Activated CD4-positive, alpha-beta T cell treated with anti-CD3 and anti-CD28 coated beads, Interleukin-2, amount 50 U/mL, for 4 hours (primary cell): ENCODE measurements around the gene CTDP1.
"Not testable (repeated sequence)": the region's sequence is repeated elsewhere in the genome, so short reads cannot be mapped to it uniquely, and the experiment has no call there.

ENCODE experiments used
- DNase-seq, 2 experiments: peaks; one replicate each; pipeline ENCODE4 v3.0.0-alpha.2; 2020

CTDP1 gene

GRCh38 chr18:79704631-79705030, 25.0 kb downstream of the CTDP1 start:
- DNase-seq: no peak

GRCh38 chr18:79705272-79705671, 25.7 kb downstream of the CTDP1 start:
- no peak for DNase-seq

- DNase-seq: no peak
These were observed 26.4 kb downstream of the CTDP1 start for GRCh38 chr18:79706006-79706405.

GRCh38 chr18:79706658-79707057, 27.1 kb downstream of the CTDP1 start:
- no peak for DNase-seq

- no peak for DNase-seq
These were observed 27.6 kb downstream of the CTDP1 start for GRCh38 chr18:79707239-79707638.

GRCh38 chr18:79707671-79708070, 28.1 kb downstream of the CTDP1 start:
- no peak for DNase-seq

GRCh38 chr18:79708412-79708811, 28.8 kb downstream of the CTDP1 start:
- DNase-seq: no peak

- DNase-seq: no peak
These were observed 32.7 kb downstream of the CTDP1 start for GRCh38 chr18:79712206-79712857.

GRCh38 chr18:79713341-79713740, 33.7 kb downstream of the CTDP1 start:
- no peak for DNase-seq

GRCh38 chr18:79714531-79715240, 35.1 kb downstream of the CTDP1 start:
- no peak for DNase-seq

- no peak for DNase-seq
These were observed 35.7 kb downstream of the CTDP1 start for GRCh38 chr18:79715280-79715679.

GRCh38 chr18:79717059-79717458, 37.5 kb downstream of the CTDP1 start:
- no peak for DNase-seq

- no peak for DNase-seq
These were observed 38.0 kb downstream of the CTDP1 start for GRCh38 chr18:79717555-79718074.

GRCh38 chr18:79718126-79718525, 38.5 kb downstream of the CTDP1 start:
- no peak for DNase-seq

GRCh38 chr18:79718878-79719477, 39.4 kb downstream of the CTDP1 start:
- no peak for DNase-seq

GRCh38 chr18:79719478-79720358, 40.1 kb downstream of the CTDP1 start:
- DNase-seq: not testable (repeated sequence)

- no peak for DNase-seq
These were observed 40.7 kb downstream of the CTDP1 start for GRCh38 chr18:79720359-79720733.

GRCh38 chr18:79723036-79723435, 43.4 kb downstream of the CTDP1 start:
- no peak for DNase-seq

GRCh38 chr18:79723628-79724027, 44.0 kb downstream of the CTDP1 start:
- no peak for DNase-seq

GRCh38 chr18:79724299-79725080, 44.9 kb downstream of the CTDP1 start:
- DNase-seq: no peak

GRCh38 chr18:79725486-79725885, 45.9 kb downstream of the CTDP1 start:
- DNase-seq: no peak

GRCh38 chr18:79726721-79727120, 47.1 kb downstream of the CTDP1 start:
- DNase-seq: no peak
